Hepatocyte (in vitro differentiated cells): ENCODE measurements around the gene GRPR. TPM values are rescaled to one million over a fixed set of nuclear protein-coding genes. Genes with fewer than 3 reads are reported as not detected.
"Not testable (repeated sequence)": the region's sequence is repeated elsewhere in the genome, so short reads cannot be mapped to it uniquely, and the experiment has no call there.

ENCODE experiments used
- DNase-seq: peaks from one replicate; pipeline ENCODE4 v3.0.0-alpha.2; 2016; ENCODE audit warnings: low spot score
- H2AFZ ChIP-seq: fragments of 200-600 bp; sonication (generic); 2 replicates; pipeline ENCODE4 v1.6.0; 2016; ENCODE audit warnings: antibody characterized with exemption, mild to moderate bottlenecking
- H3K27ac ChIP-seq: fragments of 200-600 bp; sonication (generic); 2 replicates; pipeline ENCODE4 v1.5.1; 2016; ENCODE audit warnings: mild to moderate bottlenecking
- H3K27me3 ChIP-seq: fragments of 200-600 bp; sonication (generic); 2 replicates; pipeline ENCODE4 v1.6.1; 2016
- H3K36me3 ChIP-seq: fragments of 200-600 bp; sonication (generic); replicated peaks from 2 replicates; pipeline ENCODE4 v1.5.1; 2016; ENCODE audit warnings: low read depth; ENCODE audit not compliant: insufficient read depth
- H3K4me1 ChIP-seq: fragments of 200-600 bp; sonication (generic); 2 replicates; pipeline ENCODE4 v1.5.1; 2016; ENCODE audit warnings: mild to moderate bottlenecking, moderate library complexity; ENCODE audit not compliant: insufficient read depth
- H3K4me2 ChIP-seq: fragments of 200-600 bp; sonication (generic); 2 replicates; pipeline ENCODE4 v1.6.0; 2016
- H3K4me3 ChIP-seq: fragments of 200-600 bp; sonication (generic); 2 replicates; pipeline ENCODE4 v1.5.1; 2016; ENCODE audit warnings: mild to moderate bottlenecking
- H3K79me2 ChIP-seq: fragments of 200-600 bp; sonication (generic); 2 replicates; pipeline ENCODE4 v1.6.0; 2017; ENCODE audit warnings: mild to moderate bottlenecking
- H3K9me2 ChIP-seq: fragments of 200-600 bp; sonication (generic); replicated peaks from 2 replicates; pipeline ENCODE4 v1.6.0; 2017; ENCODE audit warnings: mild to moderate bottlenecking; ENCODE audit not compliant: insufficient read depth
- H3K9me3 ChIP-seq: fragments of 200-600 bp; sonication (generic); 2 replicates; pipeline ENCODE4 v1.5.1; 2016; ENCODE audit warnings: low read depth, mild to moderate bottlenecking
- H4K20me1 ChIP-seq: fragments of 200-600 bp; sonication (generic); 2 replicates; pipeline ENCODE4 v1.6.0; 2016; ENCODE audit warnings: mild to moderate bottlenecking; ENCODE audit not compliant: insufficient read depth, poor library complexity, severe bottlenecking
- EZH2 ChIP-seq: fragments of 200-600 bp; sonication (generic); IDR thresholded peaks from 2 replicates; pipeline ENCODE4 v1.6.1; 2016; ENCODE audit warnings: antibody characterized with exemption, mild to moderate bottlenecking, borderline replicate concordance
- EZH2phosphoT487 ChIP-seq: fragments of 200-600 bp; sonication (generic); IDR thresholded peaks from one replicate; pipeline ENCODE4 v1.6.1; 2018; ENCODE audit warnings: antibody characterized with exemption, mild to moderate bottlenecking, low read depth, moderate library complexity; ENCODE audit not compliant: unreplicated experiment, severe bottlenecking
- WGBS: methylation state at CpG from one replicate; pipeline ENCODE4 v1.1.6; 2016; ENCODE audit warnings: low lambda C conversion rate; ENCODE audit errors: missing lambda C conversion rate; 5-methylcytosine and 5-hydroxymethylcytosine counted together
- polyA plus RNA-seq: library from polyadenylated mRNA; unstranded; fragments of >200 nt; fragmentation: Nextera tagmentation; extraction: Ambion mirVana; gene quantifications from 2 replicates; pipeline ENCODE4 v1.2.1, GENCODE V29; 2016
- total RNA-seq: library from RNA; depleted of rRNA; stranded (reverse); fragments of >200 nt; gene quantifications from 2 replicates; pipeline ENCODE4 v1.2.3, GENCODE V29; 2014
- TF ChIP-seq, protein P1 (sequence below): fragments of 200-600 bp; sonication (generic); IDR thresholded peaks from 2 replicates; pipeline ENCODE4 v1.5.1; 2016; ENCODE audit warnings: antibody characterized with exemption, mild to moderate bottlenecking; ENCODE audit not compliant: poor library complexity

GRPR gene
- total and polyA plus RNA-seq, 2 experiments from 2014 or later = 3.7 to 3.8 TPM

DNA sequence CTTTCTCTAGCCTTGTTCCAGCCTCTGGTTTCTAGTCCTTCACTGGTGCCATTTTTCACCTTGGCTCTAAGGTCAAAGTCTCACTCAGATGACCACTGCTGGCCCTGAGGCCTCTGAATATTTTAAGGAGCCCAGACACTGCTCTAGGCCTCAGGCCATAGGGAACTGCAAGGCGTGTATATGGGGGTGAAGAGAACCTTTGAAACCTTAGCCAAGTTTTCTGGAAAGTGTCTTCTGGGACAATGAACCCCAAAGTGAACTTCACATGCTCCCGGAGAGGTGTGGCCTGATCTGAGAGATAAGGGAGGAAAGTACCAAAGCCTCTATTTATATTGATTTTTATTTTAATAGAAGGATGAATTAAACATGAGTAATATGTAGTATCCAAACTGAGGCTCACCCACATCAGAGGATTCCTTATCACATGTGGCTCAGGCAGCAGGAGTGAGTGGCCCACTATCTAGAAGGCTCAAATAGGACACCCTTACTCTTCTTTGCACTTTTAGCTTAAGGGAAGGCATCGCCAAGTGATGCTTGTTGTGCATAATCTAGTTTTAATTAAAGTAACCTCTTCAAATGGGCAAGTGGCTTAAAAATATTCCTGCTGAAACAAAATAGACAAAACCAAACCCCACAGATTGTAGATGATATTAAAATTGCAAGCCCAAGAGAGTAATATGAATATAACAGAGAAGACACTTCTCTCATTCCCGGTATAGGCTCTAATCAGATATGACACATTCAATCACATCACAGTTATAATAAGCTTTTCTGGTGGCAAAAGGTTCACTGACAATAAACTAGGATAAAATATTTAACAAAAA lies 18.3 kb downstream of the GRPR start:
- no peaks in the 10 kb centered on the region for H3K27me3 ChIP-seq
- H3K4me1 ChIP-seq = no peaks in the 10 kb centered on the region
- 91% methylated on average over 4 of the region's 4 CpGs for WGBS
- H3K4me3 ChIP-seq = no peak overlapping the region
- H3K9me3 ChIP-seq = no peaks in the 10 kb centered on the region
- H3K36me3 ChIP-seq = no peaks in the 10 kb centered on the region
- H3K9me2 ChIP-seq = no peaks in the 10 kb centered on the region
- H2AFZ ChIP-seq = no peak overlapping the region
- H3K4me2 ChIP-seq = no peak overlapping the region
- no peaks in the 10 kb centered on the region for H3K79me2 ChIP-seq
- TF ChIP-seq, protein P1, sequence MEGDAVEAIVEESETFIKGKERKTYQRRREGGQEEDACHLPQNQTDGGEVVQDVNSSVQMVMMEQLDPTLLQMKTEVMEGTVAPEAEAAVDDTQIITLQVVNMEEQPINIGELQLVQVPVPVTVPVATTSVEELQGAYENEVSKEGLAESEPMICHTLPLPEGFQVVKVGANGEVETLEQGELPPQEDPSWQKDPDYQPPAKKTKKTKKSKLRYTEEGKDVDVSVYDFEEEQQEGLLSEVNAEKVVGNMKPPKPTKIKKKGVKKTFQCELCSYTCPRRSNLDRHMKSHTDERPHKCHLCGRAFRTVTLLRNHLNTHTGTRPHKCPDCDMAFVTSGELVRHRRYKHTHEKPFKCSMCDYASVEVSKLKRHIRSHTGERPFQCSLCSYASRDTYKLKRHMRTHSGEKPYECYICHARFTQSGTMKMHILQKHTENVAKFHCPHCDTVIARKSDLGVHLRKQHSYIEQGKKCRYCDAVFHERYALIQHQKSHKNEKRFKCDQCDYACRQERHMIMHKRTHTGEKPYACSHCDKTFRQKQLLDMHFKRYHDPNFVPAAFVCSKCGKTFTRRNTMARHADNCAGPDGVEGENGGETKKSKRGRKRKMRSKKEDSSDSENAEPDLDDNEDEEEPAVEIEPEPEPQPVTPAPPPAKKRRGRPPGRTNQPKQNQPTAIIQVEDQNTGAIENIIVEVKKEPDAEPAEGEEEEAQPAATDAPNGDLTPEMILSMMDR = no peak
- no peak overlapping the region for H3K27ac ChIP-seq
- no peak for DNase-seq
- no peaks in the 10 kb centered on the region for H4K20me1 ChIP-seq

- Histone ChIP-seq H3K9me2 (no peaks in the 10 kb centered on the region), H3K27ac (no peak overlapping the region), H3K4me1 (no peaks in the 10 kb centered on the region), H3K4me2 (no peak overlapping the region), H3K4me3 (no peak overlapping the region), H2AFZ (no peak overlapping the region), H3K36me3 (no peaks in the 10 kb centered on the region), H3K27me3 (no peaks in the 10 kb centered on the region), H4K20me1 (no peaks in the 10 kb centered on the region), H3K9me3 (no peaks in the 10 kb centered on the region), H3K79me2 (no peaks in the 10 kb centered on the region)
- TF ChIP-seq EZH2 = no peak
- TF ChIP-seq, protein P1 = no peak
- DNase-seq = no peak
Measured at GRCh38 chrX:16142246-16142558, 18.8 kb downstream of the GRPR start.

DNA sequence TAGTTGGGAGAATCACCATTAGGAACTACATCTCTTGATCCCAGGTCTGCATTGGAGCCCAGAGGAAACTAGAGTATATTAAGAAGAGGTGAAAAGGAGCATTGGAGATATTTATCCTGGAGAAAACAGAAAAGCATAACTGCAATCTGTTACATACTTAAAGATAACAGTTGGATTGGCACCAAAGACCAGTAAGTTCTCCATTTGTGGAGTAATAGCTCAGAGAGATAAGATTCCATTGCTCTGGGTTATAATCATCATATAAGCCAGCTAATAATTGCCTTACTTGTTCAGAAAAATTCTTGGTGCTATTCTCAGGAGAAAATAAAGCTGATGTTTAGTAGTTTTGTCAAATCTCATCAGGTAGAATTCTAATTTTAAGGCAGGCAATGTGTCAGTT lies 20.6 kb downstream of the GRPR start:
- Histone ChIP-seq H3K4me3 (no peak overlapping the region), H3K27ac (no peak overlapping the region), H2AFZ (no peak overlapping the region), H3K36me3 (no peaks in the 10 kb centered on the region), H3K79me2 (no peaks in the 10 kb centered on the region), H3K27me3 (no peaks in the 10 kb centered on the region), H3K4me2 (no peak overlapping the region), H3K4me1 (no peaks in the 10 kb centered on the region), H3K9me2 (no peaks in the 10 kb centered on the region), H3K9me3 (no peaks in the 10 kb centered on the region), H4K20me1 (no peaks in the 10 kb centered on the region)
- TF ChIP-seq EZH2phosphoT487 = no peak
- TF ChIP-seq, protein P1 = no peak
- no peak for DNase-seq

DNA sequence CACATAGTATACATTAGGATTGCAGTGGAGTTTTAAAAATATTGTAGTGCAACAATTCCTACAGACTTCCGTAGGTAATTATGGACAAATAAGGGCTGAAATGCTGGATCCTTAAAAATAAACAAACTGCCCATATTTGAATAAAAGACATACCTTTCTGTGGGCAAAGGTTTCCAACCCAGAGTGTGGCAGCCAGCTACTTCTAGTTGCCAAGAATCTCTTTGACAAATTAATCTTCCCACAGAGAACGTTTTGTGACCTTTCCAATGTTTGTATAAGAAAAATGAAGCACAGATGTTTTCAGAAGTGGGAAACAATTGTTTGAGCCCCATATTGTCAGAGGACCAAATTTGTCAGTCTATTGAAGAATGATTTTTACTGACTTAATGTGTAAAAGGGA lies 21.1 kb downstream of the GRPR start:
- Histone ChIP-seq H3K36me3 (no peaks in the 10 kb centered on the region), H3K4me2 (no peak overlapping the region), H3K4me1 (no peaks in the 10 kb centered on the region), H2AFZ (no peak overlapping the region), H3K79me2 (no peaks in the 10 kb centered on the region), H3K4me3 (no peak overlapping the region), H4K20me1 (no peaks in the 10 kb centered on the region), H3K27ac (no peak overlapping the region), H3K9me2 (no peaks in the 10 kb centered on the region), H3K27me3 (no peaks in the 10 kb centered on the region), H3K9me3 (no peaks in the 10 kb centered on the region)
- DNase-seq = no peak
- no peak for TF ChIP-seq EZH2
- no peak for TF ChIP-seq EZH2phosphoT487
- TF ChIP-seq, protein P1 = no peak
- 43% methylated on average over 2 of the region's 2 CpGs for WGBS

DNA sequence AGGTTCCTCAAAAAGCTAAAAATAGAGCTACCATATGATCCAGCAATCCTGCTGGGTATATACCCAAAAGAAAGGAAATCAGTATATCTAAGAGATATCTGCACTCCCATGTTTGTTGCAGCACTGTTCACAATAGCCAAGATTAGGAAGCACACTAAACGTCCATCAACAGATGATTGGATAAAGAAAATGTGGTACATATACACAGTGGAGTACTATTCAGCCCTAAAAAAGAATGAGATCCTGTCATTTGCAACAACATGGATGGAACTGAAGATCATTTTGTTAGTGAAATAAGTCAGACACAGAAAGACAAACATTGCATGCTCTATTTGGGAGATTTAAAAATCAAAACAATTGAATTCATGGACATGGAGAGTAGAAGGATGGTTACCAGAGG lies 21.7 kb downstream of the GRPR start:
- H3K9me2 ChIP-seq, H3K4me2 ChIP-seq, H3K4me1 ChIP-seq, H4K20me1 ChIP-seq, H2AFZ ChIP-seq, H3K27ac ChIP-seq, H3K4me3 ChIP-seq, H3K9me3 ChIP-seq, H3K79me2 ChIP-seq, H3K27me3 ChIP-seq, DNase-seq, H3K36me3 ChIP-seq: not testable (repeated sequence)
- WGBS = 91% methylated on average over 1 of the region's 1 CpG
